Activated CD8-positive, alpha-beta memory T cell treated with anti-CD3 and anti-CD28 coated beads for 48 hours (primary cell): ENCODE data around the gene THAP4.

ENCODE experiments used
- DNase-seq, 3 experiments: peaks; one replicate each; pipeline ENCODE4 v3.0.0-alpha.2; 2020; ENCODE audit warnings: low read depth in 2 of 3, low spot score in 2 of 3

The THAP4 gene, protein sequence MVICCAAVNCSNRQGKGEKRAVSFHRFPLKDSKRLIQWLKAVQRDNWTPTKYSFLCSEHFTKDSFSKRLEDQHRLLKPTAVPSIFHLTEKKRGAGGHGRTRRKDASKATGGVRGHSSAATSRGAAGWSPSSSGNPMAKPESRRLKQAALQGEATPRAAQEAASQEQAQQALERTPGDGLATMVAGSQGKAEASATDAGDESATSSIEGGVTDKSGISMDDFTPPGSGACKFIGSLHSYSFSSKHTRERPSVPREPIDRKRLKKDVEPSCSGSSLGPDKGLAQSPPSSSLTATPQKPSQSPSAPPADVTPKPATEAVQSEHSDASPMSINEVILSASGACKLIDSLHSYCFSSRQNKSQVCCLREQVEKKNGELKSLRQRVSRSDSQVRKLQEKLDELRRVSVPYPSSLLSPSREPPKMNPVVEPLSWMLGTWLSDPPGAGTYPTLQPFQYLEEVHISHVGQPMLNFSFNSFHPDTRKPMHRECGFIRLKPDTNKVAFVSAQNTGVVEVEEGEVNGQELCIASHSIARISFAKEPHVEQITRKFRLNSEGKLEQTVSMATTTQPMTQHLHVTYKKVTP

DNA sequence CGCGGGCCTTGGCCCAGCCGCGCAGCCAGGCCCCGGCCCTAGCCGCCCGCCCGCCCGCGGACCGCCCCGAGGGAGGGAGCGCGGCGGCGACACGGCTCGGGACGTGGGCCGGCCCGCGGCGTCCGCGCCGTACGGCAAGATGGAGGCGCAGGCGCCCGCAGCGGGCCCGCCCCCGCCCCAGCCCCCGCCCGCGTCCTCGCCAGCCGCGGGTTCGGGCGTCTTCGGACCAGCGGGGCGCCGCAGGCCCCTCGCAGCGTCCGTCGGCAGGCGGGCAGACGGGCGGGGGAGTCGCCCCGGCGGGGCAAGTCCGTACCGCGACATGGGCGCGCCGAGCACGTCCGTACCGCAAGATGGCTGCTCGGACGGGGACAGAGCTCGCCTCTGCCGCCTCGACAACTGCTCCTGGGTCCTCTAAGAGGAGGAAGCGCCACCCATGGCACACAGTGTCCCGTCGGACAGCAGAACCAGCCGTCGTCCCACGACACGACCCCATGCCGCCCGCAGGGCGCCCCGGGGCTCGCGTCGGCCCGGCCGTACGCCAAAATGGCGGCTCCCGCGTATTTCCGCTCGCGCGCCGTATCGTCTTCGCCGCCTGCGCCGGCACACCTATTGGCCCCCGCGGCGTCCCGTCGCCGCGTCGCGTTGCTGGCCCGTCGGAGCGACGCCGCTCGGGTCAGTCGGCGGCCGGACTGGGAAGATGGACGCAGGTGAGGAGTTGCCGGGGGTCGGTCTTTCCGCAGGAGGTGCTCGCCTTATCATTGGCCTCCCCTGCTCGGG is at the start of gene THAP4, which contains the start of gene ATG4B:
TSS of gene THAP4 (minus strand) at position 141 of the 777 bp plus-strand sequence. CDS start 141 bp downstream, outside the sequence.
TSS of gene ATG4B (plus strand) at position 676 of the 777 bp plus-strand sequence. CDS start at position 698, 22 bp downstream.
- peak; percentile 57 to 70 (median 63) for DNase-seq

DNA sequence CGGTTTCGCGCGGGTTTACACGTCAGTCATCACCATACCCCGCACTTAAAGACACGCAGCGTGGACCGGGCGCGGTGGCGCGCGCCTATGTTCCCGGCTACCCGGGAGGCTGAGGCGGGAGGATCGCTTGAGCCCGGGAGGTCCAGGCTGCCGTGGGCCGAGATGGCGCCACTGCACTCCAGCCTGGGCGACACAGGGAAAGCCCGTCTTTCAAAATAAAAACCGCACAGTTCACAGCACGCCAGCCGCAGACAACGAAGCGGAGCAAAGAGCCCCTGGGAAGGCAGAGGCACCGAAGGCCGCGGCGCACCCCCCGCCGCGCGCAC is 49.3 kb upstream of the THAP4 start:
- no peak for DNase-seq

DNA sequence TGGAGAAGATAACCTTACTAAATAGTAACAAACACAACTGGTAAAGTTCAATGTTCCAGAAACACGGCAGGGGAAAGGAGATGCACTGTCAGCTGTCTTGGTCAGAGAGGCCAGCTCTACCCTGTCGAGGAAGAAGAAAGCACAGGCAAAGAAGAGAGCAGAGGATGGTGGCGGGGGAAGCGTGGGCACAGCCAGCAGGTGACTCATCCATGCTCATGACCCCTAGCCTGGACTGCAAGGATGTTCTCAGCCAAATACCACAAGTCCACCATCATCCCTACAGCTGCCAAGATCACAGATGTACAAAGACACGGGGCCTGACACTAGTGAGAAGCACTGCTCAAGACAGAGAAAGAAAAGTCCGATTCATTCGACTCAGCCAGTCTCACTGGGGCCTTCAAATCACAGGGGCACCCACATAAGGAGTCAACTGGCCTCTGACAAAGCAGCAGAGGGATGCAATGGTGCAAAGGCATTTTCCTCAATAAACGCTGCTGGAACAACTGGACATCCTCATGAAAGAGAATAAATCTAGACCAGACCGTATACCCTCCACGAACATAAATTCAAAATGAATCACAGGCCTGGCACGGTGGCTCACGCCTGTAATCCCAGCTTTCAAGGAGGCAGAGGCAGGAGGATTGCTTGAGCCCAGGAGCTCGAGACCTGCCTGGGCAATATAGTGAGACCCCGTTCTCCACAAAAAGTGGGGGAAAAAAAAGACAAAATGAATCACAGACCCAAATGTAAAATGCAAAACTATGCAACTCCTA is 44.1 kb upstream of the THAP4 start:
- no peak for DNase-seq

DNA sequence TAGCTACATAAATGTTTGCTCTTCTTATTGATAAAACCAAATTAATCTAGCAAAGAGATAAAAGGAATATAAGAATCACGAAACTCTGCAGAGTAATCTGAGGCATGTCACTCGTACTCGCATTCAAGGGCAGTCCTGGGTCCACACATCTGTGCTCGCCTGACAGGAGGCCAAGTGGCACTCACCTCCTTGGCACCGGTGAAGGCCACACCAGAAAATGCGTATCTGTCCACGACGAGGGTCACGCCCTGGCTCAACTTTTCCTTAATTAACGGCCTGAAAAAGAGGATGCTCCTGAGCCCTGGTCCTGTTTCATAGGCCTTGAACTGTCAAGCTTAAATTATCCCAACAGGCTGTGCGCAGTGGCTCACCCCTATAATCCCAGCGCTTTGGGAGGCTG is 43.1 kb upstream of the THAP4 start:
- DNase-seq = no peak

DNA sequence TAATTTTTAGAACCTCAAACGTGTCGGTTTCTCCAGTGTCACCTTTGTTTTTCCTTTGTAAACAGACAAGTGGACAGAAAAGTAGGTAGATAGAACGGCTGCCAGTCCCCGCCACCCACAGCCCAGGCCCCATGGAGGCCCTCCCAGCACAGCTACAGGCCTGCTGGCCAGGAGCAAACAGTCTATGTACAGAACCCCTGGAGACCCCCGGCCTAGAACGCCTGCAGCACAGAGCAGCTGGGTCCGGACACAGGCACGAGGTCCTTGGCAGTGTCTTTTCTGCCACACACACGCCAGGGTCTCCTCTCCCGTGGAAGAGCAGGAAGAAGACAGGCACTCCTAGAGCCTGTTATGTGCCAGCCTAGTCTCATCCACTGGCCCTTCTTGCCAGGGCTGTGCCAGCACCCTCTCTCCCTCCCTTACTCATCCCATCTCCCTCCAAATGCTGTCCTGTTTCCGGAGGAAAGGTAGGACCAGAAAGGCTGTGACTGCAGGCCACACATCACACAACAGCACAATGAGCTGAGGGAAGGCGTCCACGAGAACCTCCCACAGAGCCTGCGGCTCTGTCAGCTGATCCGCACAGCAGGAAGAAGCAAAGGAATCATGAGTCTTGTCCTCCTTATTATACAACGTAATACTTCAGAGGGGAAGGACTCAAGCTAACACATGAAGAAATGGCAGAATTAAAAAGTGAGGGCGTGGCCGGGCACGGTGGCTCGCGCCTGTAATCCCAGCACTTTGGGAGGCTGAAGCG is 42.0 kb upstream of the THAP4 start:
- no peak for DNase-seq

DNA sequence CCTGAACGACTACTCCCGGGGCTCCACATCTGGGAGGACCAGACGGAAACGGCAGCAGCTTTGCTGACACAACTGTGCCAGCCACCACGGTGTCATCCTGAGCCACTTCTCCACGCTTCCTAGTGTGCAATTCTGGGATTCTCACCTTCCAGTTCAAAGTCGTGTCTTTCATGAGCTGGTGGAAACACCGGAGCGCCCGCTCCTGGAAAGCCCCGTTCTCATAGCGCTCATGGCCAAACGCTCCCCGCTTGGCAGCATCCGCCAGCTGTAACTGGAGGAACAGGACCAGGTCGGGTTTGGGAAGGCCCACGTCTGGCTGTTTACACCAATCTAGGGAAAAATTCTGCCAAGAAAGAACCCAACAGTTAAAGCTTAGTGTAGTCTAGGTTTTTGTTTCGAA is 41.3 kb upstream of the THAP4 start:
- DNase-seq = no peak

DNA sequence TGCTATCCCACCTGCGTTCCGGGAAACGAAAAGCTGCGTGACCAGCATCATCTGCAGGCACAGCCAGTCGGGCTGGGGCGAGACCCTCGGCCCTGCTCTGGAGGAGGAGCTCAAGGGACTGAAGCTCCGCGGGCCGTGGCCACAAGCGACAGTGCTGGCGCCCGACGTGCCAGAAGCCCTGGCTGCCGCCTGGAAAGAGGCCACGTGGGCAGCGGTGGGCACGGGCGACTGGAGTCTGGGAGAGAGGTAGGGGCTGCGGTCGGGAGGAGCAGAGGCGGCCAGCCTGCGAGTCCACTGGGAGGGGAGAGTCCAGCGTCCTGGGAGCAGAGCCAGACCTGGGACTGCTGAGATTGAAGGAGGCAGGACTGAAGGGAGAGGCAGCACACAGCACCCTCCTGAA is 40.4 kb upstream of the THAP4 start:
- DNase-seq = no peak

DNA sequence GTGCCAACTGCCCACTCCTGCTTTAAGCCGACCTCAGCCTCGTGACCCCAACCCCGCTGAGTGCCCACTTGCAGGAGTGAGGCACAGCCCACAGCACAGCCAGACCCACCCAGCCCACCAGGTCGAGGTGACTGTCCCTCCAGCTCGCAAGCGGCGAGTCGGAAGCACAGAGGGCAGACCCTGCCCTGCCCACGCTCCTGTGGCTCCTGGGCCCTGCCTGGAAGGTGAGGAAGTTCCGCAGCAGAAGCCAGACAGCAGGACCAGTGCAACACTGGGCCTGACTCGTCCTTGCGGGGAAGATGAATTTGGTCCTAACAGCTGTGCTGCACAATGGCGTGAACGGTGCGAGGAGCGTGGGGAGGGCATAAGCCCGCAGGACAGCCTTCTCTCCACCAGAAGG is 39.7 kb upstream of the THAP4 start:
- DNase-seq = no peak

DNA sequence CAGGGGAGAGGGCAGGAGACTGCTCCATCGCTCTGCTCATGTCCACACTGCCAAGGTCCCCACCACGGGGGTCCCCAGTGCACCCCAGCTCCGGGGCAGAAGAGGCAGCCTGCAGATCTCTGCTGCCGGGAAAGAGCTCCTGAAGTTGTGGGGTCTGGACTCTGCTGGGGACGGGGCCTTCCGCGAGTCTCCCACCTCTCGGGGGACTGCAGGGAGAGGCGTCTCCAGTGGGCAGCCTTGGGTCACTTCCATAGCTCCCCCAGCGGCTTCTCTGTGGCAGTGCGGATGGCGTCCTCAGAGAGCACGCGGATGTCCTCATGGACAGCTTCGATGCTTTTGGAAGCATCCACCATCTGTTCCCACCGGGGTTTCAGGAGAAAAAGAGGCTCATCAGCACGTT is 38.9 kb upstream of the THAP4 start:
- DNase-seq = no peak

DNA sequence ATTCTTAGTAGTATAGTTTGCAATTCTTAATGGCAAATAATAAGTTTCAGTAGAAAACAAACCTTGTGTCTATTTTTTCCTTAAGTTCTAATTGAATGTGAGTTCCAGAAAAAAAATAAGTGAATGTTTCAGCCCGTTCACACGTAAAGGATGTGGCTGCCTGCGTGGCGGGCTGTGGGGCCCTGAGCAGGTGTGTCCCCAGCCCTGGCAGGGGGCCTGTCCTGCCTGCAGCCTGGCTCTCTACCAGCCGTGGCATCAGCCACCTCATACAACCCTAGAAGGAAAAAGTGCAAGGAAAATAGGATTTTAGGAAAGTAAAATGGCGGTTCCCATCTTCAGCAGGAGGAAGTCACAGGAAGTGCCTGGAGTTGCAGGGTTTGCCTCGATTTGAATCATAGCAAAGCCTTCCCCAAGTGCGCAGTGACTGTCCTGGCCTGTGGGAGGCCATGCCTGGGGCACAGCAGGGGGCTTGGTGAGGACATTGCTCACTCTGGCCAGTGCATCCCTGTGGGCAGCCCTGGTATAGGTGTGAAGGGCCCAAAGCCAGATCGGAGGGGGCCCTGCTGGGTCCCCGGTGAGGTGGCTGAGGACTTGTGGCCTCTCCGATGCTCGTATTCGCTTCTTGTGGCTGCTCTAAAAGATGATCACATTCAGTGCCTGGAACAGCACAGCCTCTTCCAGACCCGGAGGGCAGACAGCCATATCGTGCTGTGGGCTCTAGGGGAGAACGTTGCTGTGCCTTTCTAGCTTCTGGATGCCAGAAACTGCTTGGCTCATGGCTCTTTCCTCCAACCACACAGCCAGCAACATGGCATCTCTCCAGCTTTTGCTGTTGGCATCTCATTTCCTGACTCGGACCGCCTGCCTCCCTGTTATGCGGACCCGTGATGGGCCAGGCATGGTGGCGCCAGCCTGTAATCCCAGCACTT is 37.1 kb upstream of the THAP4 start:
- no peak for DNase-seq

DNA sequence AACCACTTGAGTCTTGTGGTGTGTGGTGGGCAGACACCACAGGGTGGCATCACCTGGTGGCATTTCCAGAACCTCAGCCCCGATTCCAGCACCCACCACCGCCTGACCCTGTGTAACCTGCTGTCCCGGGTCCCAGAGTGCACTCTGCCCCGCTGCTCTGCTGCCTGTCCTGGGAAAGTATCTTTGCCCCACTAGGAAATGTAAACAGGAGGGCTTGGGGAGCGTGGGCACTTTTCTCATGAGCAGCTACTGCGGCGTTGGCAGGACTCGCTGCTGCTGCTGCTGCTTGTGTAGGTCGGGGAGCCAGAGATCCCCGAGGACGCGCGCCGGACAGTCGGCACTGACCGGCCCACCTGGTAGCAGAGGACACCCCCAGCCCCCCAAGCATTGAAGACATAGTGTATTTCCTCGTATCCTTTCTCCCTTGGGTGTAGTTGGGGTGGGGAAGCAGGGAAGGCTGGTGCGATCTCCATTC is 36.3 kb upstream of the THAP4 start:
- no peak for DNase-seq

DNA sequence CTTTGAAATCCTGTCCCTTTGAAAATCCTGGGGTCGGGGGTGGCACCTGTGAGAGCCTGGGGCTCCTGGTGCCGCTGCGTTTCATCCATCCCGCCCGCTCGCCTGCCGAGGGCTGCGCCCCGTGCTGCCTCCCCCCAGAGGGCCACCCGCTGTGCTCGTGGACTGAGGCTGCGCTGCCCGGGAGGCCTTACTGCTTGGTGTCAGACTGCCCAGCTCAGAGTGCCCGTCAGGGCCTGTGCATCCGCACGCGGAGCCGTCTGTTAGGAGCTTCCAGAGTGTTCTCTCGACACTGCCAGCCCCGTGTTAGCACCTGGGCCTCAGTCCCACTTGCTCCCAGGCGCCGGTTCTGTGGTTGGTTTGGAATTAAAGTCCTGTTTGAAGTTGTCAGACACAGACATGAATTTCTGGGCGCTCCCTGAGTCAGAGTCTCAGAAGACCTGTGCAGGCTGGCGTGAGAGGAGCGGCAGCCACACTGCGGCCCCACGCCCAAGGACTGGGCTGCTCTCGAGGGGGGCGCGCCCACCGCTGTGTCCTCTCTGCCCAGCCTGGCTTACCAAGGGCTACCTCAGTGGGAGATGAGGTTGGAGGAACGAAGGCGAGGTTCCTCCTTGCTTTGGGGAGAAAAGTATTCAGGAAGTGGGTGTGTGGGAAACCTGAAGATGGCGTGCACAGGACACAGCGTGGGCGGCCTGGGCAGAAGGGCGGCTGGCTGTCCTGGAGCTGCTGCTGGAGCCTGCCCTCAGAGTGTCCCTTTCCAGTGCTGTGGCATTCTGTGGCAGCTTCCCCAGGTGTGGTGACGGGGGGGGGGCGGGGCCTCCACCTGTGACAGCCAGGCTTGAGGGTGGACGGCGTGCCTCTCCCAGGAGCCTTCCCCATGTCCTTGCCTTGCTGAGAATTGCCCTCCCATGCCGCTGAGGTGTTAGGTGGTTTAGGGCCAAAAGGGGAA is 35.6 kb upstream of the THAP4 start:
- DNase-seq = no peak

DNA sequence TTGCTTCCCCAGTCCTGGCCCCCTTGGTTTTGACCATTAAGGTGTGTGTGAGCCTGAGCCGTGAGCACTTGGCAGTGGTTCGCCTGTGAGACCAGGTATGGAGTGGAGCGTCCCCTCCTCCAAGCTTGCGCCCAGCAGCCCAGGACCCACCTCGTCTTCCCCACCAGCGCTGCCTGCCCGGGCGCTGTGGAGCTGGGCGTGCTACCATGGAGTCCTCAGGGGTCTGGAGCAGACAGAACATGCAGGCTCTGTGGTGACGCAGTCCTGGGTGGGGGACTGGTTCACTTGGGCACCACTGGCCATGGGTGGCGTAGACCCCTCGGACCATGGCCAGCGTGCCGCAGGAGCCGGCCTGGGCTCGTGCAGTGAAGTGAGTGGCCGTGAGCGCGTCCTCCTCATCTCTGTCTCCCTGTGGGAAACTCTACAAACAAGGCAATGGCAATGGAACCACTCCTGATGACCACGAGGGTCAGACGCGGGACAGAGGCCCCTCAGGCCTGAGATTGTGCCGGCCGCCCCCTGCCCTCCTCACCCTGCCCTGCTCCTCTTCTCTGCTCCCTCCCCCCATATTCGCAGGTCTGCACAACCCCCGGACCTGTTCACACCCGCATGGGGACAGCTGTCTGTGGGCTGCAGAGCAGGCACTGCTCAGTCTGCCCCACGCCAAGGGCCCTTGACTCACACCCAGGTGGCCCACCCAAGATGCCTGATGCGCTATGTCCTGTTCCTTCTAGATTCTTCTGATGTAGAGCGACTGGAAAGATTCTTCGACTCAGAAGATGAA is 34.7 kb upstream of the THAP4 start:
- DNase-seq = no peak

DNA sequence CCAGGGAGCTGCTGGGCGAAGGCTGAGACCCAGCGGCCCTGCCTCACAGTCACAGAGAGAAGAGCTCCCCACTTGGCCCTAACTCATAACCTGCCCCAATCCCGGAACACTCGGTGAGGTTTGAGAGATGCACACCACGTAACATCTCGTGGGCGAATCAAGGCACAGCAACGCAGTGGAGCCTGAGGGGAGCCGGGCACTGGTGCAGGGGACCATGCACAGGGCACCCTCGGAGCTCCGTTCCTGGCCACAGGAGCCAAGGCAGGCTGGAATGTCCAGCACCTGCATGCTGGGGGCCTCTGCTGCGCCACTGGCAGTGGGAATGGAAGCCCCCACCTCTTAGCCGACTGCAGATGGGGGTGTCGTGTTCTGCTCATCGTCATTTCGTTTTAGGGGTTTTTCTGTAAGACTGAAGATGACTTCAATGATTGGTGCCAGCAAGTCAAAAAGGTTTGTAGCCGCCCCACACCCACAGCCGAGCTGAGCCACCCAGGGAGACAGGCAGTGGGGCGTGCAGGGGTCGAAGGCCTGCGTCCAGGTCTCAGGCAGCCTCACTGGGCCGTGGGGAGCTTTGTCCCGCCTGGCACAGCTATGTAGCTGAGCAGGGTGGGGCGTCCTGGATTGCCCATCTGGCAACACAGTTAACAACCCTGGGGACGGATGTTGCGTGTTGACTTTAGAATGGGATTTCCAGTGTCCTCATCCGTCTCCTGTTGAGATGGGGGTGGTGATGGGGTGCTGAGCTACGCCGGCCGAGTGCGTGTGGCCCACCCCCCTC is 33.6 kb upstream of the THAP4 start:
- DNase-seq = no peak

DNA sequence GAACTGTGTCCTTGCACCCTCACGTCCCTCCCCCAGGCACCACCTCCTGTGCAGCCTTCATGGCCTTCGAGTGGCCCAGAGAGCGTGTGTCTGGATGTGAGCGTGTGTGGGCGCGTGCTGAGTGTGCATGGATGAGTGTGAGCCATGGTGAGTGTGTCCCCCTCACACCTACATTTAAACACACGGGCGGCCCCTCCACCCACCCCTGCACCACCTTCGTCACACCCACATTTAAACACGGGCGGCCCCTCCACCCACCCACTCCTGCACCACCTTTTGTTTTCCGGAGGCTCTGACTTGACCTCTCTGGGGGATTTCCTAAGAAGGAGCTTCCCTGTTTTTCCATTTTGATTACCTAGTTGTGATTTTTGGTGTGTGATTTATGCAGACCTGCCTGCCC is 31.9 kb upstream of the THAP4 start:
- no peak for DNase-seq

DNA sequence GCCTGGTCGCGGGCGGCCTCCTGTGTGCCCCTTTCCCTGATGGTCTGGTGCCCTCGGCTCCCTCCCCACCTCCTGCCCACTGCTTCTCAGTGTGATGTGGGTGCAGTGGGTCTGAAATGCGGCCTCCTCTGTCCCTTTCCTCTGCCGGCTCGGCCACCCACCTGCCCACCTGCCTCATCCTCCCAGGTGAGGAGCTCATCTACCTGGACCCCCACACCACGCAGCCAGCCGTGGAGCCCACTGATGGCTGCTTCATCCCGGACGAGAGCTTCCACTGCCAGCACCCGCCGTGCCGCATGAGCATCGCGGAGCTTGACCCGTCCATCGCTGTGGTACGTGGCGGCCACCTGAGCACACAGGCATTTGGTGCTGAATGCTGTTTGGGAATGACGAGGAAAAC is 31.4 kb upstream of the THAP4 start:
- no peak for DNase-seq
